ENCODE results near the gene KRTAP5-11. TPM values are rescaled to one million over a fixed set of nuclear protein-coding genes. Genes with fewer than 3 reads are reported as not detected.
"Not testable (repeated sequence)": the region's sequence is repeated elsewhere in the genome, so short reads cannot be mapped to it uniquely, and the experiment has no call there.

Gene KRTAP5-11
- total RNA-seq, result not detected

GRCh38 chr11:71582309-71582895, at the start of gene KRTAP5-11:
KRTAP5-11 (minus strand) TSS chr11:71582875; CDS start chr11:71582837, 38 bp downstream.
- no peak within 1 kb of the TSS for H3K27ac ChIP-seq
- no peaks in the 10 kb centered on the region for H3K27me3 ChIP-seq
- no peaks in the 10 kb centered on the region for H3K36me3 ChIP-seq
- H3K4me3 ChIP-seq, result no peak within 1 kb of the TSS
- DNase-seq, result no peak
- no peak for TF ChIP-seq POLR2A (IDR thresholded peaks at IDR 0.05)
- TF ChIP-seq CTCF (IDR thresholded peaks at IDR 0.05), result no peak
- H3K4me1 ChIP-seq, result no peaks in the 10 kb centered on the region
- no peaks in the 10 kb centered on the region for H3K9me3 ChIP-seq

- H3K27ac ChIP-seq, H3K36me3 ChIP-seq, DNase-seq, H3K4me1 ChIP-seq, H3K9me3 ChIP-seq, H3K27me3 ChIP-seq, H3K4me3 ChIP-seq: not testable (repeated sequence)
Measured at GRCh38 chr11:71631551-71631950, 48.9 kb upstream of the KRTAP5-11 start.

GRCh38 chr11:71630071-71630470, 47.4 kb upstream of the KRTAP5-11 start:
- H3K36me3 ChIP-seq, H3K4me1 ChIP-seq: not testable (repeated sequence)

GRCh38 chr11:71628943-71629342, 46.3 kb upstream of the KRTAP5-11 start:
- H3K27me3 ChIP-seq, H3K36me3 ChIP-seq, H3K4me1 ChIP-seq, H3K9me3 ChIP-seq, H3K27ac ChIP-seq, H3K4me3 ChIP-seq, DNase-seq: not testable (repeated sequence)

More at GRCh38 chr11:71630071-71630470, 47.4 kb upstream of the KRTAP5-11 start:
- DNase-seq, H3K9me3 ChIP-seq, H3K4me3 ChIP-seq, H3K27me3 ChIP-seq, H3K27ac ChIP-seq: not testable (repeated sequence)

- H3K36me3 ChIP-seq, H3K9me3 ChIP-seq, H3K4me3 ChIP-seq, DNase-seq, H3K27ac ChIP-seq, H3K4me1 ChIP-seq, H3K27me3 ChIP-seq: not testable (repeated sequence)
Measured at GRCh38 chr11:71623226-71623625, 40.6 kb upstream of the KRTAP5-11 start.

- H3K9me3 ChIP-seq, H3K4me1 ChIP-seq, H3K36me3 ChIP-seq, H3K27ac ChIP-seq, DNase-seq, H3K27me3 ChIP-seq, H3K4me3 ChIP-seq: not testable (repeated sequence)
Measured at GRCh38 chr11:71622561-71622960, 39.9 kb upstream of the KRTAP5-11 start.

- not testable (repeated sequence) for DNase-seq
Measured at GRCh38 chr11:71615003-71615402, 32.3 kb upstream of the KRTAP5-11 start.

GRCh38 chr11:71614366-71614917, 31.8 kb upstream of the KRTAP5-11 start:
- H3K9me3 ChIP-seq, H3K27ac ChIP-seq, H3K4me3 ChIP-seq, H3K36me3 ChIP-seq, H3K27me3 ChIP-seq, DNase-seq, H3K4me1 ChIP-seq: not testable (repeated sequence)

More at GRCh38 chr11:71615003-71615402, 32.3 kb upstream of the KRTAP5-11 start:
- H3K4me1 ChIP-seq, H3K36me3 ChIP-seq, H3K4me3 ChIP-seq, H3K27me3 ChIP-seq, H3K9me3 ChIP-seq, H3K27ac ChIP-seq: not testable (repeated sequence)

GRCh38 chr11:71613931-71614330, 31.3 kb upstream of the KRTAP5-11 start:
- not testable (repeated sequence) for H3K27me3 ChIP-seq, H3K4me1 ChIP-seq, H3K36me3 ChIP-seq, DNase-seq, H3K27ac ChIP-seq, H3K9me3 ChIP-seq, H3K4me3 ChIP-seq

GRCh38 chr11:71611218-71611910, 28.7 kb upstream of the KRTAP5-11 start:
- not testable (repeated sequence) for H3K27ac ChIP-seq, H3K4me1 ChIP-seq, H3K4me3 ChIP-seq, H3K9me3 ChIP-seq, H3K36me3 ChIP-seq, DNase-seq, H3K27me3 ChIP-seq

- not testable (repeated sequence) for H3K9me3 ChIP-seq, H3K27ac ChIP-seq, H3K4me1 ChIP-seq, H3K4me3 ChIP-seq, DNase-seq, H3K36me3 ChIP-seq, H3K27me3 ChIP-seq
Measured at GRCh38 chr11:71608272-71608671, 25.6 kb upstream of the KRTAP5-11 start.

- not testable (repeated sequence) for H3K27me3 ChIP-seq
- H3K4me3 ChIP-seq, result peak overlapping the region in 2 of 4 donors; percentile 1 to 24
Measured at GRCh38 chr11:71607520-71608216, 25.0 kb upstream of the KRTAP5-11 start.

GRCh38 chr11:71606853-71607519, 24.3 kb upstream of the KRTAP5-11 start:
- H3K27ac ChIP-seq, H3K9me3 ChIP-seq, H3K4me1 ChIP-seq, H3K27me3 ChIP-seq, DNase-seq, H3K36me3 ChIP-seq: not testable (repeated sequence)
- H3K4me3 ChIP-seq, result peak overlapping the region in 1 of 4 donors; percentile 24

More at GRCh38 chr11:71607520-71608216, 25.0 kb upstream of the KRTAP5-11 start:
- not testable (repeated sequence) for H3K9me3 ChIP-seq, H3K27ac ChIP-seq, H3K36me3 ChIP-seq, DNase-seq, H3K4me1 ChIP-seq

Measured in Peyer's patch (tissue), 4 donors.